Adrenal gland (tissue), 5 donors: ENCODE data around the gene ATXN10.

Source experiments
- POLR2A ChIP-seq, 2 donors: fragments of 450-650 bp; IDR thresholded peaks; one replicate each; pipeline ENCODE4 v1.6.1; 2017; ENCODE audit warnings: antibody characterized with exemption in 2 of 2, mild to moderate bottlenecking in 2 of 2, moderate library complexity in 1 of 2
- TF ChIP-seq, protein P1 (sequence below), 6 experiments: fragments of 450-650 bp in 4 of 6; fragments of 200-600 bp in 2 of 6; sonication (generic) in 1 of 6; IDR thresholded peaks; 1 replicate in 5 of 6; 2 replicates in 1 of 6; pipeline versions ENCODE4 v1.5.1 to v1.8.0; 2016 to 2021; ENCODE audit warnings: antibody characterized with exemption in 6 of 6, mild to moderate bottlenecking in 2 of 6, moderate library complexity in 1 of 6
- donor health status: DM: no; HTN: no; CAD: no.

DNA sequence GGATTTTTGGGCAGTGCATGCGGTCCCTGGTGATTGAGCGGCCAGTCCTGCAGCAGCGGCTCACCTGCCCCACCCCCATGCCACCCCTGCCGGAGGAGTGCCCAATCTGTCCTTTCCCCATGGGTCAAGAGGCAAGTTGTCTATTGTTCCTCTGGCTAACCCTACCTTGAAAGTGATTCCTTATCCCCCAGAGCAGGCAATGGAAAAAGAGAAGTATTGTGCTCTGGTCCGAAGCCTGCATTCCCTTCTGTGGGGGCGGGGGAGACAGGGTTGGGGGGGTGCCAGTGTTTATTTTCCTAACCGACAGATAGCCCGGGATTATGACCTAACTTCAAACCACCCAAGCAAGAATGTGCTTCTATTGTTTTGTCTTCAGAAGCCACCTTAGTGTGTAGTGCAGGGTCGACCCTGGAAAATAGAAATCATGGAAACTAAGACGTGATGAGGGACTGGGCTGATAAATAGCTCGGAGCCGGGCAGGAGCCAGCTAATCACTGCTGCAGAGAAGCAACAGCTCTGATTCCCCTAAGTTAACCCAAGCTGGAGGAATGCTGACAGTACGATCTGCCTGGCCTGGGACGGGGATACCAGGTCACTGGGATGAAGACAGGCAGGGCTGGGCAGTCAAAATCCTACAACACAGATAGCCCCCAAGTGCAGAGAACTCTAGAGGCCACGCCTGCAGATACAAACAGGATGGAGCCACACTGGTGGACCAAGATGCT lies 38.7 kb upstream of the ATXN10 start:
- TF ChIP-seq, protein P1, sequence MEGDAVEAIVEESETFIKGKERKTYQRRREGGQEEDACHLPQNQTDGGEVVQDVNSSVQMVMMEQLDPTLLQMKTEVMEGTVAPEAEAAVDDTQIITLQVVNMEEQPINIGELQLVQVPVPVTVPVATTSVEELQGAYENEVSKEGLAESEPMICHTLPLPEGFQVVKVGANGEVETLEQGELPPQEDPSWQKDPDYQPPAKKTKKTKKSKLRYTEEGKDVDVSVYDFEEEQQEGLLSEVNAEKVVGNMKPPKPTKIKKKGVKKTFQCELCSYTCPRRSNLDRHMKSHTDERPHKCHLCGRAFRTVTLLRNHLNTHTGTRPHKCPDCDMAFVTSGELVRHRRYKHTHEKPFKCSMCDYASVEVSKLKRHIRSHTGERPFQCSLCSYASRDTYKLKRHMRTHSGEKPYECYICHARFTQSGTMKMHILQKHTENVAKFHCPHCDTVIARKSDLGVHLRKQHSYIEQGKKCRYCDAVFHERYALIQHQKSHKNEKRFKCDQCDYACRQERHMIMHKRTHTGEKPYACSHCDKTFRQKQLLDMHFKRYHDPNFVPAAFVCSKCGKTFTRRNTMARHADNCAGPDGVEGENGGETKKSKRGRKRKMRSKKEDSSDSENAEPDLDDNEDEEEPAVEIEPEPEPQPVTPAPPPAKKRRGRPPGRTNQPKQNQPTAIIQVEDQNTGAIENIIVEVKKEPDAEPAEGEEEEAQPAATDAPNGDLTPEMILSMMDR (IDR thresholded peaks at IDR 0.05), result no peak
- no peak for TF ChIP-seq POLR2A (IDR thresholded peaks at IDR 0.05)
